ENCODE results near the gene CERS6.

DNA sequence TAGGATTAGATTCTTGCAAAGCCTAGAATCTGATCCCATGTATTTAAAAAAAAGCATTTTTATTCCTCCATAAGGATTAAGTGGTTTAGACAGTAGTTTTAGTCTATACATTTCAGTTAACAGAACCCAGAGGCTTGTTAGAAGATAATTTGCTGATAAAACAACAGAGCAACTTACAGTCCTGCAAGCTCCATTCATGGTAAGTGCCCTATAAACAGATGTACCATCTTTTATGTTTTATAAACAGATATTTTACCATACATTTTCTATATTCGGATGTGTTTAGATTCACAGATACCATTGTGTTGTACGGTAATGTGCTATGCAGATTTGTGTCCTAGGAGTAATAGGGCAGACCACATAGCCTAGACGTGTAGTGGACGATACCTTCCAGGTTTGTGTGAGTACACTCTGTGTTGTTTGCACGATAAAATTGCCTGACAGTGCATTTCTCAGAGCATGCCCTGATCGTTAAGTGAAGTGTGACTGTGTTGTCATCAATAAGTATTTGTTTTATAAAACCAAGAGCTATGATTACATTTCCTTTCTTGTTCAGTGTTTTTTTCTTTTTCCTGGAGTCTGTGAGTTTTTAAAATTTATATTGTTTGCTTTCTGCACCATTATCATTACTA, 54.2 kb downstream of the CERS6 start:
- TF ChIP-seq PPARA (CRISPR knock-in tag; IDR thresholded peaks at IDR 0.05; ENCODE audit: borderline replicate concordance): no peak
- no peak for TF ChIP-seq ISL1 (CRISPR knock-in tag; IDR thresholded peaks at IDR 0.05)
- TF ChIP-seq ZFP3 (CRISPR knock-in tag; IDR thresholded peaks at IDR 0.05): no peak
- no peak for TF ChIP-seq CREB5 (CRISPR knock-in tag; IDR thresholded peaks at IDR 0.05; ENCODE audit: low read depth)
- TF ChIP-seq CSRNP3 (CRISPR knock-in tag; IDR thresholded peaks at IDR 0.05): no peak
- TF ChIP-seq CSDC2 (CRISPR knock-in tag; IDR thresholded peaks at IDR 0.05): no peak
- TF ChIP-seq RARB (CRISPR knock-in tag; IDR thresholded peaks at IDR 0.05): no peak
- no peak for TF ChIP-seq POU6F1 (CRISPR knock-in tag; IDR thresholded peaks at IDR 0.05; ENCODE audit: borderline replicate concordance, low read depth)
- peak; percentile 42; the same call in 1 of the 2 replicates for TF ChIP-seq ZNF8 (CRISPR knock-in tag; IDR thresholded peaks at IDR 0.05)
- TF ChIP-seq ESRRG (CRISPR knock-in tag; IDR thresholded peaks at IDR 0.05): no peak
- no peak for TF ChIP-seq TSHZ2 (CRISPR knock-in tag; IDR thresholded peaks at IDR 0.05)
